ENCODE measurements around the gene SSTR5. TPM values are rescaled to one million over a fixed set of nuclear protein-coding genes. Genes with fewer than 3 reads are reported as not detected.

The SSTR5 gene
- polyA plus RNA-seq, 3 donors, result 0.15 TPM; not detected in 2

DNA sequence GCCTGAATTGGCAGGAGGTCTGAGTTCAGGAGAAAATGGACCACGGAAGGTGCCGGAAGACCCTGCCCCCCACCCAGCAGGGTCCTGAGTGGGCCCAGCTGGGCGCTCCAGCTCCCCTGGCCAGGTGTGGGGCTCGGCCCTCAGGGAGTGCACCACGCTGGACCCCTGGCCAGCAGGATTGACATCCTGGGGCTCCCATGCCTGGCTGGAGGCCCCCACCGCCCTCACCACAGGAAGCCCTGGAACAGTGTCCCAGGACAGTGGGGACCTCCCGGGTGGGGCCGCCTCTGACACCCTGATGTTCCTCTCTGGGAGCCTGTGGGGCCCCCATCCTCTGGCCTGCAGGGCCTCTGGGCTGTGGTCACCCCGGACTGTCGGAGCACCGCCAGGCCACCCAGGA, 52.2 kb downstream of the SSTR5 start:
- no peak overlapping the region for H3K27ac ChIP-seq (ENCODE audit: low read depth, low read length)
- 83 to 88% (median 86%) methylated on average over 10 to 11 of the region's 11 CpGs for WGBS, 3 donors

- 22 to 38% (median 26%) methylated on average over 18 of the region's 18 CpGs for WGBS, 3 donors
- H3K27ac ChIP-seq (ENCODE audit: low read depth, low read length), result no peak overlapping the region
Observed at GRCh38 chr16:1125471-1125870, 52.9 kb downstream of the SSTR5 start.

DNA sequence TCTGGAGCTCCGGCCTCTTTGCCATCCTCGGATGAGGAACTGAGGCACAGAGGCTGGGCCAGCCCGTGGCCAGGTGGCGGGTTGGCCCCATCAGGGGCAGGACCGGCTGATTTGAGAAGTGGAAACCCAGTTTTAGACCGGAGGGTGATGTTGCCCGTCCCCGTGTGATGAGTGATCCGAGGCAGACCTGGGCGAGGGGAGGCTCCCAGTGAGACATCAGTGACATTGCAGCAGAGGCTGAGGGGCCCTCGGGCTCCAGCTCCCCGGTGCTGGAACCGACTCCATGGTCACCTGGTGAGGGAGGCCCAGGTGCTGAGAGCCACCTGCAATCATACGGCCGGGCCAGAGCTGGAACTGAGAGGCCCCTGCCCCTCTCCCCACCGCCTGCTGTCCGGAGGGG, 53.5 kb downstream of the SSTR5 start:
- no peak overlapping the region for H3K27ac ChIP-seq (ENCODE audit: low read depth, low read length)
- 43 to 58% (median 57%) methylated on average over 15 to 17 of the region's 17 CpGs for WGBS, 3 donors

DNA sequence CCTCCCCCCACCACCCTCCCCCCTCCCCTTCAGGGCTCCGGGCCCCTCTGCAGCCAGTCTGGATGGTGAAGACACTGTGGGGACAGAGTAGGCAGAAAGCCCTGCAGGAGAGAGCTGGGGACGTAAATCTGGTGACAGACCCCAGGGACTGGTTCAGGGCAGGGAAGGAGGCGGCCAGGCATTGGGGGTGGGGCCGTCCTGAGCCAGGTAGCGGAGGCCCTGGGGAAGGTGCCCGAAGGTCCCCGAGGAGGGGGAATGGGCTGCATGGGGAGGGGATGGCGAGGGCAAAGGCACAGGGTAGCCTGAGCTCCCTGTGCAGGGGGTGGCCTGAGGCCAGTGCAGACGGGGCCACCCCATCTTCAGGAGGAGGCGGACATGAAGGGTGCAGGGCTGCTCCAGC, 54.0 kb downstream of the SSTR5 start:
- H3K27ac ChIP-seq (ENCODE audit: low read depth, low read length), result no peak overlapping the region
- 28 to 55% (median 42%) methylated on average over 10 of the region's 10 CpGs for WGBS, 3 donors

- WGBS, 3 donors, result 50 to 62% (median 55%) methylated on average over 15 to 16 of the region's 16 CpGs
Observed at GRCh38 chr16:1127101-1127500, 54.6 kb downstream of the SSTR5 start.

GRCh38 chr16:1127971-1128715, 55.6 kb downstream of the SSTR5 start:
- WGBS, 3 donors, result 89 to 92% (median 91%) methylated on average over 31 of the region's 31 CpGs
- no peak overlapping the region for H3K27ac ChIP-seq (ENCODE audit: low read depth, low read length)

More at GRCh38 chr16:1127101-1127500, 54.6 kb downstream of the SSTR5 start:
- H3K27ac ChIP-seq (ENCODE audit: low read depth, low read length), result no peak overlapping the region

GRCh38 chr16:1129106-1129960, 56.8 kb downstream of the SSTR5 start:
- no peak overlapping the region for H3K27ac ChIP-seq (ENCODE audit: low read depth, low read length)

GRCh38 chr16:1130382-1130781, 57.8 kb downstream of the SSTR5 start:
- WGBS, 3 donors, result 81 to 94% (median 92%) methylated on average over 8 of the region's 8 CpGs
- H3K27ac ChIP-seq (ENCODE audit: low read depth, low read length), result no peak overlapping the region

More at GRCh38 chr16:1129106-1129960, 56.8 kb downstream of the SSTR5 start:
- 93 to 96% (median 93%) methylated on average over 43 to 48 of the region's 48 CpGs for WGBS, 3 donors

Other genes with a start within 250 kb of the SSTR5 start
- gene LMF1, start 101.8 kb upstream of the SSTR5 start, polyA plus RNA-seq, result 10 to 100 TPM in 2 of 3 donors, 1 to 10 TPM in 1; 8.7 to 13.0 (median 12.3) TPM
- 1 to 10 TPM in 1 of 3 donors, under 1 TPM in 2; 0.61 to 1.3 (median 0.90) TPM for gene SOX8, start 91.0 kb upstream of the SSTR5 start, polyA plus RNA-seq
- gene C1QTNF8, start 23.5 kb downstream of the SSTR5 start, polyA plus RNA-seq, result not detected
- 10 to 100 TPM in 1 of 3 donors, 1 to 10 TPM in 2; 2.9 to 11.9 (median 6.5) TPM for gene CACNA1H, start 80.4 kb downstream of the SSTR5 start, polyA plus RNA-seq
- gene TPSG1, start 152.5 kb downstream of the SSTR5 start, polyA plus RNA-seq, result under 1 TPM; 0.10 to 0.45 (median 0.15) TPM
- 10 to 100 TPM in 2 of 3 donors, 1 to 10 TPM in 1; 8.0 to 26.3 (median 18.4) TPM for gene TPSB2, start 157.4 kb downstream of the SSTR5 start, polyA plus RNA-seq
- gene TPSAB1, start 168.0 kb downstream of the SSTR5 start, polyA plus RNA-seq, result 10 to 100 TPM in 2 of 3 donors, 1 to 10 TPM in 1; 6.6 to 22.0 (median 10.0) TPM
- gene TPSD1, start 183.3 kb downstream of the SSTR5 start, polyA plus RNA-seq, result 1 to 10 TPM in 1 of 3 donors, under 1 TPM in 1, not detected in 1; 0.16 to 1.2 TPM
- 10 to 100 TPM; 33.1 to 65.3 (median 52.4) TPM for gene UBE2I, start 236.9 kb downstream of the SSTR5 start, polyA plus RNA-seq

Data from adipose tissue (tissue), 3 donors.